GM12872 (cell line): ENCODE results near the gene SMIM29.

Experiments
- TF ChIP-seq, protein P1 (sequence below): IDR thresholded peaks from 3 replicates; pipeline ENCODE4 v1.5.1; 2011; ENCODE audit warnings: low read depth, mild to moderate bottlenecking, low read length, moderate library complexity; ENCODE audit not compliant: insufficient read depth

Gene SMIM29

GRCh38 chr6:34243131-34243771 lies 5.6 kb downstream of the SMIM29 start:
- TF ChIP-seq, protein P1, sequence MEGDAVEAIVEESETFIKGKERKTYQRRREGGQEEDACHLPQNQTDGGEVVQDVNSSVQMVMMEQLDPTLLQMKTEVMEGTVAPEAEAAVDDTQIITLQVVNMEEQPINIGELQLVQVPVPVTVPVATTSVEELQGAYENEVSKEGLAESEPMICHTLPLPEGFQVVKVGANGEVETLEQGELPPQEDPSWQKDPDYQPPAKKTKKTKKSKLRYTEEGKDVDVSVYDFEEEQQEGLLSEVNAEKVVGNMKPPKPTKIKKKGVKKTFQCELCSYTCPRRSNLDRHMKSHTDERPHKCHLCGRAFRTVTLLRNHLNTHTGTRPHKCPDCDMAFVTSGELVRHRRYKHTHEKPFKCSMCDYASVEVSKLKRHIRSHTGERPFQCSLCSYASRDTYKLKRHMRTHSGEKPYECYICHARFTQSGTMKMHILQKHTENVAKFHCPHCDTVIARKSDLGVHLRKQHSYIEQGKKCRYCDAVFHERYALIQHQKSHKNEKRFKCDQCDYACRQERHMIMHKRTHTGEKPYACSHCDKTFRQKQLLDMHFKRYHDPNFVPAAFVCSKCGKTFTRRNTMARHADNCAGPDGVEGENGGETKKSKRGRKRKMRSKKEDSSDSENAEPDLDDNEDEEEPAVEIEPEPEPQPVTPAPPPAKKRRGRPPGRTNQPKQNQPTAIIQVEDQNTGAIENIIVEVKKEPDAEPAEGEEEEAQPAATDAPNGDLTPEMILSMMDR, result no peak

DNA sequence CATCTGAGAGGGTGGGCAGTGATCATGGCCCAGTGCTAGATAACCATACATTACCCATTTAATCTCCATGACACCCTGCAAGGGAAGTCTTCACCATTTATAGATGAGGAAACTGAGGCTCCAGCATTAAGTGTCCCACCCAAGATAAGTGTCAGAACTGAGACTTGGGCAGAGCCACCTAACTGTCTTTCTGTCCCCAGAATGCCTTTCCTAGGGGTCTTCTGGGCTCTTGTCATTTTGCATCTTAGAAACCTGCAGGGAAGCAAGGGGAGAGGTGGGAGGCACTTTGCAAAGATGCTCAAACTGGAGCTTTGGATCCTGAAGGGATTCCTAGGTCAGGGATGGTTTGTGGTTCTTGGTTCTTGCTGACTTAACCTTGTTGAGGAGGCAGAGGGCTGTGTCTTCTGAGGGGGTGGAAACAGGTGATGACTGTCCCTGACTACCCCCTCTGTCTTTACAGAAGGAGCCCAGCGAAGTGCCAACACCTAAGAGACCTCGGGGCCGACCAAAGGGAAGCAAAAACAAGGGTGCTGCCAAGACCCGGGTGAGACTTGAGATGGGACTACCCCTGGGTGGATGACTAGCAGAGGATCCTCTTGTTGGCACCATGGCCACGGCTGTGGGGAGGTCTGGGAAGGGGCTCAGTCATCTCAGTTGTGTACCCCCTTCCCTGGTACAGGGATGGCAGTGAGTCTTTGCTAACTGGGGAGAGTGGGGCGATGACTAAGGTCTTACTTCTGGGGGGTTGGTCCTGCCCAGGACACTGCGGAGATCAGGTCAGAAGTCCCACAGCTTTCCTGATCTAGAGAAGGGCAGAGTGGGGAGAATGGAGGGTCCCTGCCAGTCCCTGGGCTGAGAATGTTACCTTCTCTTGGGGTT lies 6.3 kb downstream of the SMIM29 start:
- TF ChIP-seq, protein P1, result no peak

DNA sequence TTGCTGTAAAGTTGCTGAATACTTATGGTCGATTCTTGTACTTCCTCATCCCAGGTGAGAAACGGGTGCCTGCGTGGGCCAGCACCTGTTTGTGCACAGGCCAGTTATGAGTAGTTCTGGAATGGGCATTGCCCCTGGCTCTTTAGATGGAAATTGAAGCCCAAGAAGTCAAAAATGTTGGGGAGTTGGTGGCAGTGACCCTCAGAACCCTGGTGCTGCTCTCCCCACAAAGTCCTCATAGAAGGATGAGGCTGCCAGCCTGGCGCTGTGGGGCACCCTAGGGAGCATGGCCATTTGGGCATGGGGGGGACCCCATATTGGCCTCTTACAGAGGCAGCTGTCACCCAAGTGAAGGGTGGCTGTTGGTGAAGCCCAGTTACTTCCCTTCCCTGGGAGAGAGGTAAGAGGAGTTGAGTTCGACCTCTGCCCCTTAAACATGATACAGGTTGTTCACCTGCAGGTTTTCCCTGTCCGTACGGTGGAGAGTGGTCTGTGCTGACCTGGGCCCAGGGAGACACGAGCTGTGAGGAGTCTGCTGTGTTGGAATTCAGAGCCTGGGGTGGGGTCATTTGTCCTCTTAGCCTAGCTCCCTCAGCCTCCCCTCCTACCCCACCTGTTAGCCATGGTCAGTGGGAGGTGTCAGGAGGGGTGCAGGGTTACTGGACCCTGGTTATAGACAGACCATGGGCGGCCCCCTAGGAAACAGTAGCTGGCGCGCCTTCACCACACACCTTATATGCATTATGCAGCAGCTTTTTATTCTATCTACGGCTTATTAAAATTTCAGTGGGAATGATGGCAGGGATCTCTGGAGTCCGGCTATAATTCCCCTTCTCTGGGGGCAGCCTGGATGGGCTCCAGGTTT lies 7.2 kb downstream of the SMIM29 start:
- TF ChIP-seq, protein P1, result no peak

DNA sequence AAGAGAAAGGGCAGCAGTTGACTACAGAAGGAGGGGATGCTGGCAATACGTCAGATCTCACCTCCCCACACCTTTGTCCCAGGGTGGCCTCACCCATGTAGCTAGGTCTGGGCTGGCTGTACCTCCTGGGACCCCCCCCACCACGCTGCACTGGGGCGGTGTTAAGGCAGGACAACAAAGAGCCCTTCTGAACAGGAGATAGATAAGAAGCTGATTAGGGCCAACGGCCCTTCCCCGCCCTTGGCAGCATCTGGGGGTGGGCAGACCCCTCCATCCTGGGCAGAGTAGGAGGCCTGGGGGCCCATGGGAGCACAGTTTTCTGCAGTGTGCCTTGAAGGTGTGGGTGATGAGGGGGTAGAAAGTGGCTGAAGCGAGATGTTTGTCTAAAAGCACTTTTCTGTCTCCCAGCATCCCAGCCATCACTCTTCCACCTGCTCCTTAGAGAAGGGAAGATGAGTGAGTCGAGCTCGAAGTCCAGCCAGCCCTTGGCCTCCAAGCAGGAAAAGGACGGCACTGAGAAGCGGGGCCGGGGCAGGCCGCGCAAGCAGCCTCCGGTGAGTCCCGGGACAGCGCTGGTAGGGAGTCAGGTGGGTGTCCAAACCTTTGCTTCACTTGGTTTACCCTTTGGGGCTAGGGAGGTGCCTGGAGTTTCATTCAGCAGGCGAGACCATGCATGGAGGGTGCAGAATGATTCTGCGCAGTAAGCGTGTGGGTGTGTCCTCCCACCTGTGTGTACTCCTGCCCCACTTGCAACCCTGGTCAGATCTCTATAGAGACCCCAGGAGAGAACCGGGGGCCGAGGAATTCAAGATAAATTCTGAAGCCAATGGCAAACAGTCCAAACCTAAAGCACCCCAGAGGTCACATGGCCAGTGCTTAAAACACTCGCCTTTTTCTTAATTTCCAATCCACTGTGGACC lies 8.2 kb downstream of the SMIM29 start:
- TF ChIP-seq, protein P1, result no peak

- TF ChIP-seq, protein P1, result no peak
These were observed 8.9 kb downstream of the SMIM29 start for GRCh38 chr6:34239893-34240292.

DNA sequence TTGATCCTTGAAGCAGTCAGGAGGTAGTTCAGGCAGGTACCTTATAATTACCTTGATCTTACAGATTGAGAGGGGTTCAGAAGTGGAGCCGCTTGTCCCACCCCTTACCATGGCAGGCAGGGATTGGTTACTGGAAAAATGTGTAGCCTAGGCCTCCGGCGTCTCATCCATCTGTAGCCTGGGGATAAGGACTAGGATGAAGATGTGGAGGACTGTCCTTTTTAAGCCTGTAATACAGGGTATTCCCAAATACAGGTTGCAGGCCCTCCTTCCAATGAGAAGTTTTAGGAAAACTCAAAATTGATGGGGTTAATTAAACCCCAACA lies 9.3 kb downstream of the SMIM29 start:
- TF ChIP-seq, protein P1, result no peak
